HG03442 (cell line): ENCODE measurements around the gene NKD2.
"Not testable (repeated sequence)": the region's sequence is repeated elsewhere in the genome, so short reads cannot be mapped to it uniquely, and the experiment has no call there.

ENCODE experiments used
- ATAC-seq: cut with Tn5 transposase; IDR thresholded peaks from one replicate; pipeline ENCODE4 v1.9.1; 2021; ENCODE audit warnings: mild to moderate bottlenecking, moderate library complexity; ENCODE audit not compliant: unreplicated experiment

NKD2 gene

DNA sequence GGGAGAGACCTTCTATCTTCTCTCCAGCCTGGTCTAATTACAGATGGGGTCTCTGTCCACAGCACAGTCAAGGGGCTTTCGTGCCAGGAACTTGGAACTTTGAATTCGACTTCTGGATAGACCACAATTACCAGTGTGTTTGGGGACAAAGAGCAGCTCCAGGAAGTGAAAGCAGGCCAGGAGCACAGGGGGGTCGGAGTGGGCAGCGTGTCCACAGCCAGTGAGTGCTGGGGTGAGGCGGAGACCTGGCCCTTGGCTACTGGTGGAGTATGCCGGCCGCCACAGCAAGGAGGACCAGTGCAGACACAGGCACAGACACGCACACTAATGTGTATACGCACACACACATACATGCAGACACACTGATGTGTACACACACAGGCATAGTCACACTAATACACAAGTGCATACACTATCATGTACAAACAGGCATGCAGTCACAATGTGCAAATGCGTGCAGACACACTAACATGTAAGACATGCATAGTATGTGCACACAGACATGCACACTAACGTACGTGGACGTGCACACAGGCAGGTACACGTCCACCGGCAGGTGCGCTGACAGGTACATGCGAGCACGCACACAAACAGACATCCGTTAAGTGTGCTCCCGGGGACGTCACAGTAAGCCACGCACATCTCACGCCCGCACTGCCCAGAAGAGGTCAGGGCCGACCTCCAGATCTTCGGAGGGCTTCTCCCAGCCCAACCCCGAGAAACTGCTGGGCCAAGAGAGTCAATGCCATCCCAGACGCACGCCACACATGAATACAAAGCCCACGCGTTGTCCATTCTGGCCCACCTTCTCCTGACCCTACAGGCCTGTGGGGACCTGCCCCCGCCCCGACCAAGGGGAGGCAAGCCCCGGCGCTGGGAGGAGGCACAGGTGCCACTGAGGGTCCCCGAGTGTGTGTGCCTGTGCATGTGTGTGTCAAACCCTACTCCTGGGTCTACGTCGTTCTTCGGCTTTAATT, 46.5 kb downstream of the NKD2 start:
- no peak for ATAC-seq

DNA sequence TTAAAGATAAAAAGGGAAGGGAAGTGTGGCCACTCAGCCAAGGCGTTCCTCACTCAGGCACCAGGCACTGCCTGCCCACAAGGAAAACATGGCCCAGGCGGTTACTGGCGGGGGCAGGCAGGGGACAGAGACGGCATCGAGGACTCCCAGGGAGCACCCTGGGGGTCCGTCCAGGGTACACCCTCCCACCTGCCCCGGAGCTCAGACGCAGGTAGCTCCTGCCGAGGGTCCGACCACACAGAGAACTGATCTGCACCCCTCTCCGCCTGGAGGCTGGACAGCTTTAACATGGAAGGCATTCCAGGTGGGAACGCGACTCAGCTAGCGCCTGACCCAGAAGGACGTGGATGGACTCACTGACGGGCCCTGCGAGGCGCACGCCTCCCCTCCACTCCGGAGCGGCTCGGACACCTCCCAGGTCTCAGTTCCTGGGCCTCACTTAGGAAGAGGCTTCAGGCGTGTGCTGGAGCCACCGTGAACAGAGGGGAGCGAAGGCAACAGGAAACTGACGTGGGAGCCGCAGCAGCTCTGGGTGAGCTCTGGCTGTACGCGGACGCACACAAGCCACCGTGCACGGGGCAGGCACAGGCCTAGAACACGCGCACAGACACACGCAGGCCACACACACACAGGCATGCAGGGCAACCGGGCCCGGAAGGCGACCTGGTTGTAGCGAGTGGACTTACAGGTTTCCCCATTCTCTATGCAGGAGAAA, 47.5 kb downstream of the NKD2 start:
- no peak for ATAC-seq

DNA sequence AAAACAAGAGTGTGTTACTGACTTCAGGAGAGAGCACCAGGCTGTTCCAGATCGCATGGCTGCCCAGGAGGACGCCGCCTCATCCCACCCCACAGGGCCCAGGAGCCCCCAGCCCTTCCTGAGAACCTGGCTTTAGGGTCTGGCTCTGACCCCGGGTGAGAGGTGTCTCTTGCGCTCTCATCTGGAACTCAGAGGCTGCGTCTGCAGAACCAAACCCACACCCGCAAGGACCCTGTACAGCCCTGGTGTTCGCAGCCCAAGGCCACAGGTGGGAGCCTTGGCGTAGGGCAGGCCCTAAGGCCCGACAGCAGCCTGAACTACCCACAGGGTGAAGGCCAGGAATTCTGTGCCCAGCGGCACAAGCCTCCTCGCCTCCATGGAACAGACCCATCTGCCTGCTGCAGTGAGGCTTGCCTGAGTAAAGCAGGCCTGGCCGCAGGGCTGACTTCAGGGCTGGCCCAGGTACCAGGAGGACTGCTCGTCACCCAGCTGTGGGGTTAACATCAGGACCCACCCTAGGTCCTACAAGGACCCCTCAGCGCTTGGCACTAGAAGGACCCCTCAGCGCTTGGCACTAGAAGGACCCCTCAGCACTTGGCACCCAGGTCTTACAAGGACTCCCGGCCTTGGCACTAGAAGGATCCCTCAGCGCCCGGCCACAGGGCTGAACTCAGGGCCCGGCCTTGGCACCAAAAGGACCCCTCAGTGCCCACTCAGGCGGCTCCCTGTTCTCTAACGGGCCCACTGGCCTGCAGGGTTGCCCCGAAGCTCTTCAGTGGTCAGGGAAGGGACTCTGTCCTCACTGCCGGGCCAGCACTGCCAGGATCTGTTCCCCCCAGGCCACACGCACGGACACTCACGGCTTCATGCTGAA, 48.2 kb downstream of the NKD2 start:
- no peak for ATAC-seq

GRCh38 chr5:1057485-1058082, 49.0 kb downstream of the NKD2 start:
- ATAC-seq, result no peak

- ATAC-seq, result no peak
Observed at GRCh38 chr5:1058083-1058945, 49.7 kb downstream of the NKD2 start.

DNA sequence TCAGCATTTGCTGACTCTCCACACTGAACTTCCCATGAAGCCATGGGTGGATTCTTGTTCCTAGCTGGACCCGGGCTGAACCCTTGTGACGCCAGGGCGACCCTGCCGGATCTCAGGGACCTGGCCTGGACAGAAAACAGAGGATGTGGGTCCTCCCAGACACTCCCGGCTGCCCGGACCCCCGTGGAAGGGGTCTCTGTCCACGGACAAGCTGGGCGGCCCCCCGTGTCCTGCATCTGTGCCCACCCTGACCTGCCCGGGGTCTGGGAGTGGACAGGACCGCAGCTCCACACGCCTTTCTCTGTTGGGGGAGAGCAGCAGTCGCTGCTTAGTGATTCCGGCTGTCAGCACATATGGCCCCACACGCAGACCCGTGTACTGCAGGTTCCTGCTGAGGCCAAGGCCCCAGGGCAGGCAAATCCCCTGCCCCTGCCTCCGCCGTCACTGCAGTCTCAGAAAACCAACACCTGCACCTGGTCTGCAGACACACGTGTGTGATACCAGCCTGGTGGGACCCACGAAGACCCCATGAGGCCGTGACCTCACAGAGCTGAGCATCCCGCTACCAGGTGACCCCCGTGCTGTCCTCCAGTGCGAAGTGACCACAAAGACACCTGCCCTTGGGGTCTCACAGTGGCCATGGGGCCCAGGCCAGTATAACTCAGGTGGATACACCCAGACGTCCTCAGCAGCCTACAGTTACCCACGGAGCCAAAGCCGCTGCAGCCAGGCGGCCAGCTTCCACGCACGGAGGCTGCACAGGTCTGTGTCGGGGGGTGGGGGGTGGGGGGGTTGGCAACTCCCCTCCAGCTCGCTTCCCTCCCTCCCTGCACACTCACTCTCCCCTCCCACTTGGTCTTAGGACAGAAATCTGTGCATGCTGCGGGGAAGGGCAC, 50.6 kb downstream of the NKD2 start:
- no peak for ATAC-seq

- no peak for ATAC-seq
Observed at GRCh38 chr5:1059884-1060263, 51.3 kb downstream of the NKD2 start.

DNA sequence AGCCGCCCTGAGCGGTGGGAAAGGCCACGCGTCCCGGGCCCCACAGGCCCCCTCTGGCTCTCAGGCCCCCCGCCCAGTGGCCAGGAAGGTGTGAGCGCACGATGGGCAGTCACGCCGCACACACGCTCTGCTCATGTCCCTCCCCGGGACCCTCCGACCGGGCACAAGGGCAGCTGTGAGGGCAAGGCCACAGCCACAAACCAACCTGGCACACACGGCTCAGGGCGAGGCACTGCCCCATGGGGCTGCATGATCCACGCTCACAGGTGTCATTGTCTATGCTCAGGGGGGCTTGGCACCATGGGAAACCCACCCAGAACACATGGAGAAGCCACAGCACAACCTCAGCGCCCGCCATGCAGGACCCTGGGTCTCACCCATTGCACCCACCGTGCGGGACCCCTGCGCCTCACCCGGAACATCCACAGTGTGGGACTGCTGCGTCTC, 52.0 kb downstream of the NKD2 start:
- no peak for ATAC-seq

DNA sequence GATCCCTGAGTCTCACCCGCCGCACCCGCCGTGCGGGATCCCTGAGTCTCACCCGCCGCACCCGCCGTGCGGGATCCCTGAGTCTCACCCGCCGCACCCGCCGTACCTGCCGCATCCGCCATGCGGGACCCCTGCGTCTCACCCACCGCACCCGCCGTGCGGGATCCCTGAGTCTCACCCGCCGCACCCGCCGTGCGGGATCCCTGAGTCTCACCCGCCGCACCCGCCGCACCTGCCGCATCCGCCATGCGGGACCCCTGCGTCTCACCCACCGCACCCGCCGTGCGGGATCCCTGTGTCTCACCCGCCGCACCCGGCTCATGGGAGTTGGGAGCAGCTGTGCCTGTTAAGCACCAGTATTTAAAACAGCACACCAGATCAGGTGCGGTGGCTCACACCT, 52.7 kb downstream of the NKD2 start:
- not testable (repeated sequence) for ATAC-seq

DNA sequence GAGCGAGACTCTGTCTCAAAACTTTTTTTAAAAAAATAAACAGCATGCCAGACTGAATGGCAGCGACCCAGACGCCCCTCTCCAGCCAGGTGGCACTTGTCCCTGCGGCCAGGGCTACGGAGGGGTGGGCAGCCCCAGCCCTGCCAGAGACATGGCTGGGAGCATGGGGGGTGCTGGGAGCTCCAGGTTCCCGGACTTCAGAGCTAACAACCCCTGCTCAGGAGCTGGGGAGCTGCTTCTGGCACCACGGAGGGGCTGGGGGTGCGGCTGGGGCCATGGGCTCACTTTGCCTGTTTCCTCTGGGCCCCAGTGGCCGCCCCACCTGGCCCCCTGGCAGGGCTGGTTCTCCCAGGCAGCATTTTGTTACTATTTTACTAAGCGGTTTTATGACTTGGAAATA, 53.3 kb downstream of the NKD2 start:
- no peak for ATAC-seq

GRCh38 chr5:1062761-1063568, 54.4 kb downstream of the NKD2 start:
- ATAC-seq, result no peak

- ATAC-seq, result no peak
Observed at GRCh38 chr5:1063661-1064382, 55.2 kb downstream of the NKD2 start.

DNA sequence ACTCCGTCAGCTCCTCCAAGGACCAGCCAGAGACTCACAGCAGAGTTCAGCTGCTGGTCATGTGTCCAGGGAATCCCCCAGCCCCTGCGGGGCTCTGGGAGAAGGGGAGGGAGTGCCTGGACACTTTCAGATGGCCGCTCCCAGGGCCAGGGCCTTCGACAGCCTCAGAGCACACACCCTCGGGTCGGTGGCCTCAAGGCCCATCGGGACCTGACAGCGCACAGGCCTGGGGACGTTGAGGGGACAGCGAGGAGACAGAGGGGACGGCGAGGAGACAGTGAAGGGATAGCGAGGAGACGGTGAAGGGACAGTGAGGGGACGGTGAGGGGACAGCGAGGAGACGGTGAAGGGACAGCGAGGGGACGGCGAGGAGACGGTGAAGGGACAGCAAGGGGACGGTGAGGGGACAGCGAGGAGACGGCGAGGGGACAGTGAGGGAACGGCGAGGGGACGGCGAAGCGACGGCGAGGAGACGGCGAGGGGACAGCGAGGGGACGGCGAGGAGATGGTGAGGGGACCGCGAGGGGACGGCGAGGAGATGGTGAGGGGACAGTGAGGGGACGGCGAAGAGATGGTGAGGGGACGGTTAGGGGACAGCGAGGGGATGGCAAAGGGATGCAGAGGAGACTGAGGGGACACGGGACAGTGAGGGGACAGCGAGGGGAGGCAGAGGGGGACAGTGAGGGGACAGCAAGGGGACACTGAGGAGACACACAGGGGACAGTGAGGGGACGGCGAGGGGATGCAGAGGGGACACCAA, 56.0 kb downstream of the NKD2 start:
- ATAC-seq, result no peak

GRCh38 chr5:1065143-1065750, 56.6 kb downstream of the NKD2 start:
- no peak for ATAC-seq

DNA sequence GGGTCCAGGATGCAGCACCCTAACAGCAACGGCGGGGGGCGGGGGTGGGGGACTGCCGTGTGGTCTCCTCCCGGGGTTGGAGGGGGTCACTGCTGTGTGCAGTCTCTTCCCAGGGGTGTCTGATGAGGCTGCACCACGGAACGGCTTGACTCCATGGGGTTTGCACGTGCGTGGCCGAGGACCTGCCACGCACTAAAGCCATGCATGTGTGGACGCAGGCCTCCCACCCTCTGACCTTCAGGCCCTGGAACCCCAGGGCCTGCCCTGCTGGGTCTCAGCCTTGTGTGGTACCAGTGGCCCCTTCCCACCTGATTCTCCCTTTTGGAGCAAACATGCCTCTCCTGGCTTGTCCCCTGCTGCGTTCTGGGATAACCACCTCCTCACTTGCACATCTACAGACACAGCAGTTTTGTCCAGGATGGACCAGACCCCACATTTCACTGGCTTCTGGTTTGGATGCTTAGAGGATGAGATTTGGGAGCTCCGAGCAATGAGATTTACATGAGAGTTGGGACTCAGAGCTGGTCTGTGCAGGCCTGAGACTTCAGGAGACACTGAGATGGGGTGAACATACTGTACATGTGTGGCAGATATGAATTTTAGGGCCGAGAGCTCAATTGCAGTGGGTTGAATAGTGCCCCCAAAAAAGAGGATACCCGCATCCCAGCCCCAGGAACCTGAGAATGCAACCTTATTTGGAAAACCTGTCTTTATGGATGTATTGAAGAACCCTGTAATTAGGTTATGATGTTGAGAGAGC, 57.5 kb downstream of the NKD2 start:
- no peak for ATAC-seq
